B cell (primary cell): ENCODE data around the gene LIN7A. TPM values are rescaled to one million over a fixed set of nuclear protein-coding genes. Genes with fewer than 3 reads are reported as not detected.
A peak's percentile ranks its signal among the peaks of the same experiment; 100 is the strongest.

Experiments
- ATAC-seq: fragments of 200-7000 bp; cut with Tn5 transposase; one replicate; pipeline ENCODE4 v1.10.0; 2021; ENCODE audit warnings: low read depth, mild to moderate bottlenecking, moderate number of reproducible peaks, moderate library complexity
- CTCF ChIA-PET: fragments of 350-600 bp; sonication (Branson Sonifier 250); formaldehyde crosslinking; loops from one replicate; lab custom pipeline; 2021; ENCODE audit warnings: antibody characterized with exemption, inconsistent platforms; lab: Charles Lee
- POLR2A ChIA-PET: fragments of 350-600 bp; sonication (Branson Sonifier 250); formaldehyde crosslinking; loops from one replicate; lab custom pipeline; 2021; ENCODE audit warnings: antibody characterized with exemption; lab: Charles Lee
- DNase-seq: peaks from one replicate; pipeline ENCODE4 v3.0.0; 2013
- H2AFZ ChIP-seq: 2 replicates; pipeline ENCODE4 v1.6.1; 2012; ENCODE audit warnings: mild to moderate bottlenecking, low read depth, low read length; ENCODE audit not compliant: insufficient read depth, poor library complexity, severe bottlenecking
- H3K27ac ChIP-seq, 2 donors: 1 replicate in 1 of 2; 2 replicates in 1 of 2; pipeline ENCODE4 v1.5.1; 2012 to 2013; ENCODE audit warnings: low read length in 2 of 2, mild to moderate bottlenecking in 2 of 2, moderate library complexity in 1 of 2
- H3K27me3 ChIP-seq, 4 experiments: fragments of 200-600 bp in 1 of 4; sonication (generic) in 1 of 4; replicated peaks in 1 of 4; 1 replicate in 2 of 4; 2 replicates in 2 of 4; pipeline versions ENCODE4 v1.6.1 to v1.7.0; 2013 to 2016; ENCODE audit warnings: low read length in 3 of 4, mild to moderate bottlenecking in 2 of 4, mixed read lengths in 1 of 4, moderate library complexity in 1 of 4; ENCODE audit not compliant: insufficient read depth in 4 of 4, control insufficient read depth in 3 of 4; ENCODE audit errors: control extremely low read depth in 1 of 4
- H3K36me3 ChIP-seq, 2 experiments: replicated peaks in 1 of 2; 1 replicate in 1 of 2; 2 replicates in 1 of 2; pipeline versions ENCODE4 v1.6.1 to v1.7.1; 2013; ENCODE audit warnings: low read length in 1 of 2; ENCODE audit not compliant: insufficient read depth in 2 of 2, control insufficient read depth in 1 of 2; ENCODE audit errors: control extremely low read depth in 1 of 2, extremely low read depth in 1 of 2
- H3K4me1 ChIP-seq, 2 donors: fragments of 200-600 bp in 1 of 2; sonication (generic) in 1 of 2; 1 replicate in 1 of 2; 2 replicates in 1 of 2; pipeline versions ENCODE4 v1.5.1 to v1.6.1; 2013 to 2017; ENCODE audit warnings: low read length in 2 of 2; ENCODE audit not compliant: control insufficient read depth in 2 of 2, insufficient read depth in 2 of 2
- H3K4me2 ChIP-seq: replicated peaks from 2 replicates; pipeline ENCODE3; 2012; ENCODE audit warnings: mild to moderate bottlenecking, low read depth, low read length; ENCODE audit not compliant: poor library complexity, severe bottlenecking
- H3K4me3 ChIP-seq, 5 experiments: fragments of 200-600 bp in 1 of 5; sonication (generic) in 1 of 5; 1 replicate in 3 of 5; 2 replicates in 2 of 5; pipeline versions ENCODE4 v1.5.1 to v1.7.0; 2011 to 2016; ENCODE audit warnings: low read length in 4 of 5, mild to moderate bottlenecking in 4 of 5, low read depth in 2 of 5, control low read depth in 1 of 5, moderate library complexity in 1 of 5; ENCODE audit not compliant: insufficient read depth in 1 of 5; ENCODE audit errors: control extremely low read depth in 1 of 5, extremely low read depth in 1 of 5
- H3K79me2 ChIP-seq: fragments of 200-600 bp; sonication (generic); one replicate; pipeline ENCODE4 v1.6.0; 2016; ENCODE audit warnings: low read length; ENCODE audit not compliant: control insufficient read depth, insufficient read depth
- H3K9ac ChIP-seq: fragments of 200-600 bp; sonication (generic); 2 replicates; pipeline ENCODE4 v1.6.1; 2017; ENCODE audit warnings: mild to moderate bottlenecking, low read length, moderate library complexity
- H3K9me3 ChIP-seq, 3 donors: one replicate each; pipeline versions ENCODE4 v1.6.1 to v1.7.1; 2013; ENCODE audit warnings: low read length in 2 of 3; ENCODE audit not compliant: control insufficient read depth in 2 of 3, insufficient read depth in 1 of 3; ENCODE audit errors: control extremely low read depth in 1 of 3
- H4K20me1 ChIP-seq: 2 replicates; pipeline ENCODE4 v1.6.0; 2012; ENCODE audit warnings: mild to moderate bottlenecking, low read length; ENCODE audit not compliant: insufficient read depth, control insufficient read depth, poor library complexity, severe bottlenecking
- H3K27ac Mint-ChIP-seq: one replicate; pipeline ENCODE4 v1.8.0; 2021; ENCODE audit warnings: mixed read lengths
- H3K27me3 Mint-ChIP-seq: one replicate; pipeline ENCODE4 v1.8.0; 2021; ENCODE audit warnings: mixed read lengths
- H3K4me1 Mint-ChIP-seq: one replicate; pipeline ENCODE4 v1.8.0; 2021; ENCODE audit warnings: mixed read lengths
- H3K4me3 Mint-ChIP-seq: one replicate; pipeline ENCODE4 v1.8.0; 2021; ENCODE audit warnings: mixed read lengths
- H3K9me3 Mint-ChIP-seq: one replicate; pipeline ENCODE4 v1.8.0; 2022; ENCODE audit warnings: mixed read lengths; ENCODE audit not compliant: insufficient read depth
- EZH2 ChIP-seq: IDR thresholded peaks from 2 replicates; pipeline ENCODE4 v1.6.1; 2012; ENCODE audit warnings: borderline replicate concordance, low read depth, mild to moderate bottlenecking, moderate library complexity, low read length; ENCODE audit not compliant: insufficient read depth, poor library complexity, severe bottlenecking
- WGBS: methylation state at CpG from one replicate; pipeline ENCODE4 v1.1.5; 2013; ENCODE audit warnings: missing lambda C conversion rate; ENCODE audit not compliant: insufficient coverage; 5-methylcytosine and 5-hydroxymethylcytosine counted together
- intact Hi-C: fragments of 100-400 bp; cut with micrococcal nuclease; formaldehyde crosslinking; loops from one replicate; pipeline ENCODE4 v1.10.0; 2022
- polyA plus RNA-seq: library from polyadenylated mRNA; depleted of rRNA; stranded (reverse); fragments of >200 nt; gene quantifications from 2 replicates; pipeline ENCODE4 v1.2.3, GENCODE V29; 2012
- total RNA-seq, 2 donors: library from RNA; stranded (reverse); fragments of 120-200 nt in 1 of 2; gene quantifications; 1 replicate in 1 of 2; 2 replicates in 1 of 2; pipeline versions ENCODE4 v1.2.3 to v1.2.4, GENCODE V29; 2013 to 2022
- TF ChIP-seq, protein P1 (sequence below): fragments of 200-600 bp; IDR thresholded peaks from one replicate; pipeline ENCODE4 v1.8.0; 2022; ENCODE audit warnings: antibody characterized with exemption, mild to moderate bottlenecking

LIN7A gene
- total and polyA plus RNA-seq, 2 donors (not counting 1 experiment from before 2014, with no cell fraction given) = 0.10 TPM; not detected in 1

DNA sequence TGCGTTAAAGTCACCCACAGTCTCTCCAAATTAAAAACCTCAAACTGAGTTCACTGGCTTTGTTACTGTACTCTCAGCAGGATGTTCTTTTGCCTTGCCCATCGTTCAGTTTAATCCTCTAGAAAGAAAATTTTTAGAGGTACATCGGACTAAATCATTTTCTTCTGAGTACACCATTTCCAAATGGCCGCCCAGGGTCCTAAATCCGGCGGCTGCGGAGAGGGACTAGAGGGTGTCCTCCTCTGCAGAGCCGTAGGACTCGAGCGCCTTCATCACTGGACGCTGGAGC lies 1.4 kb downstream of the LIN7A start:
- 3% methylated on average over 9 of the region's 11 CpGs for whole genome bisulfite sequencing
- POLR2A ChIA-PET = no interaction called here

DNA sequence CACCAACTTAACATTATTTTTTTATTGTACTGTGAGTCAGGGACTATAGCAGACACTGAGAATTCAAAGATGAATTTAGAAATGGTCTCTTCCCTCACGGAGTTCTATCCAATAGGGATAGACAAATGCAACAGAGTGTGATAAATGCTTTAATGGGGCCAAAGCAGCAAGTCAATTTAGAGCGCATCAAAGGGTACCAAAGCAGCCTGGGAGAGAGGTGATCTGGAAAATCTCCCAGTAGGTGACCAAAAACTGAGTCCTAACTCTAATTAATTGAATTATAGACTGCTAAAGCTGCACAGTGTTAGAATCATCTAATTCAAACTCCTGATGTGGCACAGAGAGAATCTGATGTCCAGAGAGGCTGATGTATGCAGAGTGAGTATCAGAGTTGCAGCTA lies 2.6 kb downstream of the LIN7A start:
- intact Hi-C loops = no loop called here
- WGBS = 100% methylated on average over 2 of the region's 2 CpGs
- H3K27ac ChIP-seq = no peak overlapping the region
- Mint-ChIP-seq H3K27me3 (peaks cover 28% of the 10 kb centered on the region), H3K9me3 (no peaks in the 10 kb centered on the region), H3K4me3 (no peak overlapping the region), H3K27ac (no peak overlapping the region), H3K4me1 (no peaks in the 10 kb centered on the region)
- no peak for ATAC-seq
- no peaks in the 10 kb centered on the region for H3K36me3 ChIP-seq
- H2AFZ ChIP-seq = no peak overlapping the region
- no peak for DNase-seq
- no peaks in the 10 kb centered on the region for H3K79me2 ChIP-seq
- TF ChIP-seq, protein P1, sequence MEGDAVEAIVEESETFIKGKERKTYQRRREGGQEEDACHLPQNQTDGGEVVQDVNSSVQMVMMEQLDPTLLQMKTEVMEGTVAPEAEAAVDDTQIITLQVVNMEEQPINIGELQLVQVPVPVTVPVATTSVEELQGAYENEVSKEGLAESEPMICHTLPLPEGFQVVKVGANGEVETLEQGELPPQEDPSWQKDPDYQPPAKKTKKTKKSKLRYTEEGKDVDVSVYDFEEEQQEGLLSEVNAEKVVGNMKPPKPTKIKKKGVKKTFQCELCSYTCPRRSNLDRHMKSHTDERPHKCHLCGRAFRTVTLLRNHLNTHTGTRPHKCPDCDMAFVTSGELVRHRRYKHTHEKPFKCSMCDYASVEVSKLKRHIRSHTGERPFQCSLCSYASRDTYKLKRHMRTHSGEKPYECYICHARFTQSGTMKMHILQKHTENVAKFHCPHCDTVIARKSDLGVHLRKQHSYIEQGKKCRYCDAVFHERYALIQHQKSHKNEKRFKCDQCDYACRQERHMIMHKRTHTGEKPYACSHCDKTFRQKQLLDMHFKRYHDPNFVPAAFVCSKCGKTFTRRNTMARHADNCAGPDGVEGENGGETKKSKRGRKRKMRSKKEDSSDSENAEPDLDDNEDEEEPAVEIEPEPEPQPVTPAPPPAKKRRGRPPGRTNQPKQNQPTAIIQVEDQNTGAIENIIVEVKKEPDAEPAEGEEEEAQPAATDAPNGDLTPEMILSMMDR = no peak
- no peak for TF ChIP-seq EZH2
- H3K4me1 ChIP-seq = no peaks in the 10 kb centered on the region
- peaks cover 0 to 12% (median 12%) of the 10 kb centered on the region in 4 experiments for H3K27me3 ChIP-seq
- CTCF ChIA-PET = no interaction called here
- H3K4me2 ChIP-seq = no peak overlapping the region
- H4K20me1 ChIP-seq = no peaks in the 10 kb centered on the region
- POLR2A ChIA-PET = no interaction called here
- H3K9ac ChIP-seq = no peak overlapping the region
- peaks cover 0 to 10% (median 0%) of the 10 kb centered on the region in 3 donors for H3K9me3 ChIP-seq
- no peak overlapping the region for H3K4me3 ChIP-seq

More for the DNA sequence above, 1.4 kb downstream of the LIN7A start:
- no peak overlapping the region for H3K9ac ChIP-seq
- no peaks in the 10 kb centered on the region for H3K79me2 ChIP-seq
- ATAC-seq (no peak), DNase-seq (no peak)
- intact Hi-C loops = no loop called here
- H3K36me3 ChIP-seq = no peaks in the 10 kb centered on the region
- CTCF ChIA-PET = no interaction called here
- no peak overlapping the region for H3K4me3 Mint-ChIP-seq
- peak overlapping the region in 1 of 5 experiments; percentile 55 for H3K4me3 ChIP-seq
- no peak overlapping the region for H2AFZ ChIP-seq
- peaks cover 0 to 12% (median 12%) of the 10 kb centered on the region in 4 experiments for H3K27me3 ChIP-seq
- H3K9me3 ChIP-seq = peaks cover 0 to 13% (median 0%) of the 10 kb centered on the region in 3 donors
- no peaks in the 10 kb centered on the region for H3K9me3 Mint-ChIP-seq
- TF ChIP-seq EZH2 = no peak
- TF ChIP-seq, protein P1 = no peak
- no peak overlapping the region for H3K27ac ChIP-seq
- H3K4me1 ChIP-seq = no peaks in the 10 kb centered on the region
- H3K4me1 Mint-ChIP-seq = no peaks in the 10 kb centered on the region
- H3K4me2 ChIP-seq = no peak overlapping the region
- no peaks in the 10 kb centered on the region for H4K20me1 ChIP-seq
- no peak overlapping the region for H3K27ac Mint-ChIP-seq
- H3K27me3 Mint-ChIP-seq = peaks cover 28% of the 10 kb centered on the region
